ENCODE results near the gene CKAP2L.

- TF ChIP-seq, protein P1, sequence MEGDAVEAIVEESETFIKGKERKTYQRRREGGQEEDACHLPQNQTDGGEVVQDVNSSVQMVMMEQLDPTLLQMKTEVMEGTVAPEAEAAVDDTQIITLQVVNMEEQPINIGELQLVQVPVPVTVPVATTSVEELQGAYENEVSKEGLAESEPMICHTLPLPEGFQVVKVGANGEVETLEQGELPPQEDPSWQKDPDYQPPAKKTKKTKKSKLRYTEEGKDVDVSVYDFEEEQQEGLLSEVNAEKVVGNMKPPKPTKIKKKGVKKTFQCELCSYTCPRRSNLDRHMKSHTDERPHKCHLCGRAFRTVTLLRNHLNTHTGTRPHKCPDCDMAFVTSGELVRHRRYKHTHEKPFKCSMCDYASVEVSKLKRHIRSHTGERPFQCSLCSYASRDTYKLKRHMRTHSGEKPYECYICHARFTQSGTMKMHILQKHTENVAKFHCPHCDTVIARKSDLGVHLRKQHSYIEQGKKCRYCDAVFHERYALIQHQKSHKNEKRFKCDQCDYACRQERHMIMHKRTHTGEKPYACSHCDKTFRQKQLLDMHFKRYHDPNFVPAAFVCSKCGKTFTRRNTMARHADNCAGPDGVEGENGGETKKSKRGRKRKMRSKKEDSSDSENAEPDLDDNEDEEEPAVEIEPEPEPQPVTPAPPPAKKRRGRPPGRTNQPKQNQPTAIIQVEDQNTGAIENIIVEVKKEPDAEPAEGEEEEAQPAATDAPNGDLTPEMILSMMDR (IDR thresholded peaks at IDR 0.05): no peak
- no peak for TF ChIP-seq EP300 (IDR thresholded peaks at IDR 0.05)
- no peak for TF ChIP-seq POLR2A (IDR thresholded peaks at IDR 0.05)
Observed at GRCh38 chr2:112750560-112750843, 13.9 kb downstream of the CKAP2L start.

Data from suprapubic skin (tissue), 3 donors.